ENCODE results near the gene ARHGEF12. TPM values are rescaled to one million over a fixed set of nuclear protein-coding genes. Genes with fewer than 3 reads are reported as not detected.

ARHGEF12 gene
- total RNA-seq, 1 donor from 2014 or later = 36.5 TPM

- TF ChIP-seq CTCF (conservative IDR thresholded peaks at IDR 0.05; ENCODE audit: low read depth, low read length) = no peak
- DNase-seq (ENCODE audit: low read depth) = no peak
- no peak overlapping the region for H3K4me3 ChIP-seq (ENCODE audit: low read depth, low read length)
These were observed 134.9 kb downstream of the ARHGEF12 start for GRCh38 chr11:120471131-120471530.

GRCh38 chr11:120471994-120472393, 135.8 kb downstream of the ARHGEF12 start:
- TF ChIP-seq CTCF (conservative IDR thresholded peaks at IDR 0.05; ENCODE audit: low read depth, low read length) = no peak
- no peak overlapping the region for H3K4me3 ChIP-seq (ENCODE audit: low read depth, low read length)
- no peak for DNase-seq (ENCODE audit: low read depth)

- no peak overlapping the region for H3K4me3 ChIP-seq (ENCODE audit: low read depth, low read length)
- DNase-seq (ENCODE audit: low read depth) = no peak
- no peak for TF ChIP-seq CTCF (conservative IDR thresholded peaks at IDR 0.05; ENCODE audit: low read depth, low read length)
These were observed 137.3 kb downstream of the ARHGEF12 start for GRCh38 chr11:120473503-120473902.

GRCh38 chr11:120482149-120482548, 145.9 kb downstream of the ARHGEF12 start:
- TF ChIP-seq CTCF (conservative IDR thresholded peaks at IDR 0.05; ENCODE audit: low read depth, low read length) = no peak
- H3K4me3 ChIP-seq (ENCODE audit: low read depth, low read length) = no peak overlapping the region
- DNase-seq (ENCODE audit: low read depth) = no peak

GRCh38 chr11:120484722-120485121, 148.5 kb downstream of the ARHGEF12 start:
- no peak for TF ChIP-seq CTCF (conservative IDR thresholded peaks at IDR 0.05; ENCODE audit: low read depth, low read length)
- H3K4me3 ChIP-seq (ENCODE audit: low read depth, low read length) = no peak overlapping the region
- no peak for DNase-seq (ENCODE audit: low read depth)

GRCh38 chr11:120486138-120486537, 149.9 kb downstream of the ARHGEF12 start:
- TF ChIP-seq CTCF (conservative IDR thresholded peaks at IDR 0.05; ENCODE audit: low read depth, low read length) = no peak
- no peak overlapping the region for H3K4me3 ChIP-seq (ENCODE audit: low read depth, low read length)
- DNase-seq (ENCODE audit: low read depth) = no peak

GRCh38 chr11:120489799-120490198, 153.6 kb downstream of the ARHGEF12 start:
- TF ChIP-seq CTCF (conservative IDR thresholded peaks at IDR 0.05; ENCODE audit: low read depth, low read length) = no peak
- no peak overlapping the region for H3K4me3 ChIP-seq (ENCODE audit: low read depth, low read length)
- no peak for DNase-seq (ENCODE audit: low read depth)

Data from epithelial cell of proximal tubule (primary cell).